NT2/D1 (cell line): Measurements from ENCODE around the gene DENND1B.
"Not testable (repeated sequence)": the region's sequence is repeated elsewhere in the genome, so short reads cannot be mapped to it uniquely, and the experiment has no call there.

ENCODE experiments used
- DNase-seq: peaks from one replicate; pipeline ENCODE4 v3.0.0-alpha.2; 2011; ENCODE audit warnings: low read depth, low spot score
- H3K27me3 ChIP-seq: 2 replicates; pipeline ENCODE4 v1.6.0; 2011; ENCODE audit warnings: mild to moderate bottlenecking; ENCODE audit not compliant: insufficient read length, insufficient read depth
- H3K36me3 ChIP-seq: 2 replicates; pipeline ENCODE4 v1.6.1; 2011; ENCODE audit warnings: mild to moderate bottlenecking, low read length, mixed read lengths; ENCODE audit not compliant: insufficient read depth, insufficient read length
- H3K4me1 ChIP-seq: 2 replicates; pipeline ENCODE4 v1.5.1; 2011; ENCODE audit not compliant: insufficient read depth, insufficient read length
- H3K4me3 ChIP-seq: 2 replicates; pipeline ENCODE4 v1.5.1; 2011; ENCODE audit warnings: low read depth; ENCODE audit not compliant: insufficient read length
- H3K9ac ChIP-seq: 2 replicates; pipeline ENCODE4 v1.6.0; 2011; ENCODE audit warnings: low read depth; ENCODE audit not compliant: insufficient read length
- H3K9me3 ChIP-seq: 2 replicates; pipeline ENCODE4 v1.5.1; 2011; ENCODE audit warnings: mild to moderate bottlenecking, low read length; ENCODE audit not compliant: insufficient read depth
- SUZ12 ChIP-seq: IDR thresholded peaks from 2 replicates; pipeline ENCODE4 v1.6.1; 2011; ENCODE audit not compliant: insufficient read length, insufficient read depth; ENCODE audit errors: extremely low read depth
- YY1 ChIP-seq: IDR thresholded peaks from 2 replicates; pipeline ENCODE4 v1.6.1; 2011; ENCODE audit not compliant: insufficient read length, insufficient read depth
- ZNF274 ChIP-seq: IDR thresholded peaks from 2 replicates; pipeline ENCODE4 v1.6.1; 2011; ENCODE audit warnings: mild to moderate bottlenecking, low read depth, low read length

The DENND1B gene

DNA sequence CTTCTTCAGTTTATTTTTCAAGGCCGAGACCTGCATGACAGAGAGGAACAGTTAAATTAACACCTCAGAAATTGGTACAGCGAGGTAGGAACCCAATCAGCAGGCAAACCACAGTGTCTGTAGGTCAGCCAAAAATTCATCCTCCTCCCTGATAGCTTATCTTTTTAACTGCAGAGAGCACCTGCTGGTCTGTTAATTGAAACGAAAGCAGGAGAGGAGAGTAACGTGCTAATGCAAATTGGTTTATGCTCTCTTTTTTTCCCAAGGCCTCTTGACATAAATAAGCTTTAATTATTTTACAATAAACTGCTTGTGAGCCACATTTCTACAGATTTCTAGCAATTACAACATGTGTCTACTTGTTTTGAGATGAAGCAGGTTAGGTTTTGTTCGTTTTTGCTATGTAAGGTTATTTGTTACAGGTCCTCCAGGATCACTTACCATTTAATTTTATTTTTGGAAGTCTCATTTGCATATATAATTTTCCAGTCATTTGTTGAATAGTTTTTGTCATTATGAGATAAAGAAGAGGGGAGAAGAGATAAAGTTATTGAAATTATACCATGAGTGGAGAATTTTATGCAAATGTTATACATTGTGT lies 179.9 kb downstream of the DENND1B start:
- no peaks in the 10 kb centered on the region for H3K4me1 ChIP-seq
- H3K27me3 ChIP-seq, result no peaks in the 10 kb centered on the region
- H3K36me3 ChIP-seq, result no peaks in the 10 kb centered on the region
- no peak overlapping the region for H3K4me3 ChIP-seq
- TF ChIP-seq YY1 (no peak), SUZ12 (no peak), ZNF274 (no peak)
- H3K9ac ChIP-seq, result no peak overlapping the region
- no peak for DNase-seq
- H3K9me3 ChIP-seq, result no peaks in the 10 kb centered on the region

DNA sequence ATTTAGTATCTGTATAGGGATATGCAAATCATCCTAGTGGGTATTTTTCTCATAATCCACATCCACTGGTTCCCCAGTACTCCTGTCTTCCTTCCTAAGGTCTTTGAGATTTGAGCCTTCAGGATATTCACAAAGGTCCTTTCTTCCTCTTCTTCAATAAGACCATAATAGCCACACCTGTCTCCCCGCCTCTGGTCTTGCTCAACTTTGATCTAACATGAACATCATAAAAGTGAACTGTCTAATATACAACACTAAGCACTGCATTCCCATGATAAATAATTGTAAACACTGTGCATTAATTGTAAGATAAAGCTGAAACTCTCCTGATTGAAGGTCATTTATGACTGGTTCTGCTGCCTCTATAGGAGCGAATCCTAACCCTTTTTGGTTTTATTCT lies 184.6 kb downstream of the DENND1B start:
- H3K9ac ChIP-seq, result no peak overlapping the region
- DNase-seq, result no peak

DNA sequence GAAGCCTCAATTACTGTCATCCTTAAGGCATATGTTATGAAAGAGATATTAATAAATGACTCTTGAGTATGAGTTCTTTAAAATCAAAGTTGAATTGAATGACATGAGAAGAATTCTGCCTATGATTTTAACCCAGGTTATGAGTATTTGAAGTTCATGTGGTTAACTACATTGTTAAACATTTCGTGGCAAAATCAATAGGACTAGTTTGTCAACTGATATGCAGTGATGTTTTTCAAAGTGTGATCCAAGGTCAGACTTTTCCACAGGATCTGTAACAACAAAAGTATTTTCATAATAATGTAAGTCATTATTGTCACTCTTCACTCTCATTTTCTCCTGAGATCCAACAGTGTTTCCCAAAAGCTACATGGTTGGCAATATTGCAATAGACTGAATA lies 189.5 kb downstream of the DENND1B start:
- no peaks in the 10 kb centered on the region for H3K4me1 ChIP-seq
- H3K36me3 ChIP-seq, result no peaks in the 10 kb centered on the region
- no peak overlapping the region for H3K9ac ChIP-seq
- no peak overlapping the region for H3K4me3 ChIP-seq
- DNase-seq, result no peak
- TF ChIP-seq ZNF274, result no peak
- no peak for TF ChIP-seq SUZ12
- TF ChIP-seq YY1, result no peak
- no peaks in the 10 kb centered on the region for H3K9me3 ChIP-seq
- H3K27me3 ChIP-seq, result no peaks in the 10 kb centered on the region

More for the DNA sequence above, 184.6 kb downstream of the DENND1B start:
- Histone ChIP-seq H3K9me3 (no peaks in the 10 kb centered on the region), H3K4me1 (no peaks in the 10 kb centered on the region), H3K4me3 (no peak overlapping the region), H3K36me3 (no peaks in the 10 kb centered on the region), H3K27me3 (no peaks in the 10 kb centered on the region)
- TF ChIP-seq ZNF274 (no peak), SUZ12 (no peak), YY1 (no peak)

DNA sequence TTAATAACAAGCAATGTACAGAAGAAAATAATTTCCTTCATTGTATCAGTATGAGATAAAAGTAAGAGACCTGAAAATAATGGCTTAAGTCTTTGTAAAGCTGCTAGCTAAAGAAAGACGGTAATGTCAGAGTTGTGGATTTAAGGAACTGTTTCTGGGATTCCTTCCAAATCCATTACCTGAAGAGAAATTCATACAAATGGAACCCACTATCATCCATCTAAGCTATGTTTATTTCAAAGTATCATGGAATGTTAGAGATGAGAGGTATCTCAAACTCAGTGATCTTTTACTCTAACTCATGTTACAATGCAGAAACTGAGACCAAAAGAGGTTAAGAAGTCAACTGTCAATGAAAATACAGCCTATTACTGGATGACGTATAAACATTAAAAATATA lies 197.7 kb downstream of the DENND1B start:
- no peaks in the 10 kb centered on the region for H3K36me3 ChIP-seq

DNA sequence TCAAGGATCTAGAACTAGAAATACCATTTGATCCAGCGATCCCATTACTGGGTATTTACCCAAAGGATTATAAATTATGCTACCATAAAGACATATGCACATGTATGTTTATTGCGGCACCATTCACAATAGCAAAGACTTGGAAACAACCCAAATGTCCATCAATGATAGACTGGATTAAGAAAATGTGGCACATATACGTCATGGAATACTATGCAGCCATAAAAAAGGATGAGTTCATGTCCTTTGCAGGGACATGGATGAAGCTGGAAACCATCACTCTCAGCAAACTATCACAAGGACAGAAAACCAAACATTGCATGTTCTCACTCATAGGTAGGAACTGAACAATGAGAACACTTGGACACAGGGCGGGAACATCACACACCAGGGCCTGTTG lies 199.7 kb downstream of the DENND1B start:
- H3K9ac ChIP-seq, H3K27me3 ChIP-seq, H3K36me3 ChIP-seq: not testable (repeated sequence)

More for the DNA sequence above, 197.7 kb downstream of the DENND1B start:
- no peak for TF ChIP-seq SUZ12
- TF ChIP-seq ZNF274, result no peak
- no peak for TF ChIP-seq YY1
- Histone ChIP-seq H3K9ac (no peak overlapping the region), H3K4me1 (no peaks in the 10 kb centered on the region), H3K4me3 (no peak overlapping the region), H3K9me3 (no peaks in the 10 kb centered on the region), H3K27me3 (no peaks in the 10 kb centered on the region)
- DNase-seq, result no peak

DNA sequence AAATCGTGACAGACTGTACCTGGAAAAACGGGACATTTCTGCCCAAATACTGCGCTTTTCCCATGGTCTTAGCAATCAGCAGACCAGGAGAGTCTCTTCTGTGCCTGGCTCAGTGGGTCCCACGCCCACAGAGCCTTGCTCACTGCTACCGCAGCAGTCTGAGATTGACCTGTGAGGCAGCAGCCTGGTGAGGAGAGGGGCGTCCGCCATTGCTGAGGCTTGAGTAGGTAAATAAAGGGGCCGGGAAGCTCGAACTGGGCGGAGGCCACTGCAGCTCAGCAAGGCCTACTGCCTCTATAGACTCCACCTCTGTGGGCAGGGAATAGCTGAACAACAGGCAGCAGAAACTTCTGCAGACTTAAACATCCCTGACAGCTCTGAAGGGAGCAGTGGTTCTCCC lies 203.1 kb downstream of the DENND1B start:
- Histone ChIP-seq H3K9ac (no peak overlapping the region), H3K36me3 (no peaks in the 10 kb centered on the region), H3K4me1 (no peaks in the 10 kb centered on the region), H3K9me3 (peaks cover 9% of the 10 kb centered on the region), H3K4me3 (no peak overlapping the region), H3K27me3 (no peaks in the 10 kb centered on the region)
- no peak for TF ChIP-seq SUZ12
- TF ChIP-seq YY1, result no peak
- no peak for TF ChIP-seq ZNF274
- no peak for DNase-seq

More for the DNA sequence above, 199.7 kb downstream of the DENND1B start:
- not testable (repeated sequence) for H3K9me3 ChIP-seq, H3K4me3 ChIP-seq, H3K4me1 ChIP-seq, DNase-seq

DNA sequence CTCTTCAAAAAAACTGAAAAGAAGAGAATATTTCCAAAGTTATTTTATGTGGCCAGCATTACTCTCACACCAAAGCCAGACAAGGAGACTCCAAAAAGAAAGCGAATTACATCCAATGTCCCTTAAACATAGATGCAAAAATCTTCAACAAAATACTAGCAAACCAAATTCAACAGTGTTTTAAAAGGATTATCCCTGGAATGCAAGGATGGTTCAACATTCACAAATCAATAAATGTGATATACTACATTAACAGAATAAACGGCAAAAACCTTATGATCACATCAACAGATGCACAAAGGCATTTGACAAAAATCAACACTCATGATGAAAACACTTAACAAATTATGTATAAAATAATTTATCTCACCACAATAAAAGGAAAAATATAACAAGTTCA lies 207.8 kb downstream of the DENND1B start:
- Histone ChIP-seq H3K36me3 (no peaks in the 10 kb centered on the region), H3K27me3 (no peaks in the 10 kb centered on the region), H3K9ac (no peak overlapping the region), H3K4me1 (no peaks in the 10 kb centered on the region), H3K4me3 (no peak overlapping the region), H3K9me3 (peaks cover 18% of the 10 kb centered on the region)
- no peak for DNase-seq
- no peak for TF ChIP-seq SUZ12
- no peak for TF ChIP-seq ZNF274
- no peak for TF ChIP-seq YY1

DNA sequence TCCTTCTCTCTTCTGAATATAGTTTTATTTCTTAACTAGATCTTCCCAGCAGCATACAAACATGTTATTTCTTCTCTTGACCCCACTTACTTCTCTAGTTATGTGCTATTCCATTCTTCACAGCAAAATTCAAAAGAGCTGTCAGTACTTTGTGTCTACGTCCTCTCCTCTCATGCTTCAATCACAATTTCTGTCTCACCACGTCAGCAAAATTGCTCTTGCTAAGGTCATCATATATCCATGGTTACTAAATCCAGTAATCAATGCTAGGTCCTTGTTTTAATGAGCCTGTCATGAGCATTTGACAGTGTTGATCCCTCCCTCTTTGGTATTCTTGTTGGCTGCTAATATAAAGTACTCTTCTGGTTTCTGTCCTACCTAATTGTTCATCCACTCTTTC lies 214.2 kb downstream of the DENND1B start:
- Histone ChIP-seq H3K4me3 (no peak overlapping the region), H3K4me1 (no peaks in the 10 kb centered on the region), H3K9me3 (no peaks in the 10 kb centered on the region), H3K27me3 (no peaks in the 10 kb centered on the region), H3K9ac (no peak overlapping the region), H3K36me3 (no peaks in the 10 kb centered on the region)
- no peak for TF ChIP-seq SUZ12
- TF ChIP-seq ZNF274, result no peak
- TF ChIP-seq YY1, result no peak
- no peak for DNase-seq
